ENCODE results near the gene NUDT1.

The NUDT1 gene

GRCh38 chr7:2229467-2229866 lies 12.6 kb upstream of the NUDT1 start:
- TF ChIP-seq FOXM1 (IDR thresholded peaks at IDR 0.05; ENCODE audit: borderline replicate concordance, low read depth): no peak
- no peak for TF ChIP-seq ZBTB7A (IDR thresholded peaks at IDR 0.05; ENCODE audit: low read depth)
- no peak for TF ChIP-seq RAD21 (IDR thresholded peaks at IDR 0.05; ENCODE audit: low read depth)
- no peak for TF ChIP-seq REST (IDR thresholded peaks at IDR 0.05; ENCODE audit: low read depth)
- no peak for TF ChIP-seq YY1 (IDR thresholded peaks at IDR 0.05; ENCODE audit: low read depth)
- TF ChIP-seq CREB1 (IDR thresholded peaks at IDR 0.05; ENCODE audit: low read depth): no peak
- no peak for TF ChIP-seq USF1 (IDR thresholded peaks at IDR 0.05)
- TF ChIP-seq TEAD4 (IDR thresholded peaks at IDR 0.05): no peak

- no peak for TF ChIP-seq RAD21 (IDR thresholded peaks at IDR 0.05; ENCODE audit: low read depth)
Observed at GRCh38 chr7:2230226-2230625, 11.8 kb upstream of the NUDT1 start.

GRCh38 chr7:2230882-2231281 lies 11.1 kb upstream of the NUDT1 start:
- TF ChIP-seq ZBTB7A (IDR thresholded peaks at IDR 0.05; ENCODE audit: low read depth) (no peak), TAF1 (IDR thresholded peaks at IDR 0.05; ENCODE audit: low read depth) (no peak), NFIC (IDR thresholded peaks at IDR 0.05) (no peak), USF1 (IDR thresholded peaks at IDR 0.05) (no peak), FOXM1 (IDR thresholded peaks at IDR 0.05; ENCODE audit: borderline replicate concordance, low read depth) (no peak), TCF12 (IDR thresholded peaks at IDR 0.05; ENCODE audit: low read depth) (no peak), RAD21 (IDR thresholded peaks at IDR 0.05; ENCODE audit: low read depth) (no peak), EGR1 (IDR thresholded peaks at IDR 0.05) (no peak), CEBPB (IDR thresholded peaks at IDR 0.05) (no peak), CREB1 (IDR thresholded peaks at IDR 0.05; ENCODE audit: low read depth) (no peak)

- TF ChIP-seq CREB1 (IDR thresholded peaks at IDR 0.05; ENCODE audit: low read depth) (0 out of 2 replicates have a peak, but pooled peaks have one; percentile 1), EP300 (IDR thresholded peaks at IDR 0.05; ENCODE audit: borderline replicate concordance) (no peak), RAD21 (IDR thresholded peaks at IDR 0.05; ENCODE audit: low read depth) (no peak)
Observed at GRCh38 chr7:2231992-2232765, 9.8 kb upstream of the NUDT1 start.

- TF ChIP-seq REST (IDR thresholded peaks at IDR 0.05; ENCODE audit: low read depth) (no peak), TEAD4 (IDR thresholded peaks at IDR 0.05) (no peak), ZBTB7A (IDR thresholded peaks at IDR 0.05; ENCODE audit: low read depth) (peak; percentile 94; the same call in 1 of the 2 replicates), MAX (IDR thresholded peaks at IDR 0.05) (peak; percentile 43; the same call in 1 of the 2 replicates), EP300 (IDR thresholded peaks at IDR 0.05; ENCODE audit: borderline replicate concordance) (no peak), TCF12 (IDR thresholded peaks at IDR 0.05; ENCODE audit: low read depth) (peak; percentile 60; the same call in 1 of the 2 replicates), NFIC (IDR thresholded peaks at IDR 0.05) (peak; percentile 70), USF1 (IDR thresholded peaks at IDR 0.05) (no peak), YY1 (IDR thresholded peaks at IDR 0.05; ENCODE audit: low read depth) (peak; percentile 77), RAD21 (IDR thresholded peaks at IDR 0.05; ENCODE audit: low read depth) (no peak), CREB1 (IDR thresholded peaks at IDR 0.05; ENCODE audit: low read depth) (peak; percentile 29; the same call in 1 of the 2 replicates), FOXM1 (IDR thresholded peaks at IDR 0.05; ENCODE audit: borderline replicate concordance, low read depth) (no peak), CEBPB (IDR thresholded peaks at IDR 0.05) (0 out of 2 replicates have a peak, but pooled peaks have one; percentile 6), EGR1 (IDR thresholded peaks at IDR 0.05) (no peak), TAF1 (IDR thresholded peaks at IDR 0.05; ENCODE audit: low read depth) (peak; percentile 78; the same call in 1 of the 2 replicates)
Observed at GRCh38 chr7:2232766-2233520, 9.1 kb upstream of the NUDT1 start, which contains the start of gene MAD1L1. Gene MAD1L1 (minus strand): TSS chr7:2232945. CDS start chr7:2230133, 2,812 bp downstream.

All from Ishikawa (cell line).